BLaER1 (cell line): ENCODE measurements around the gene CCDC85C.

ENCODE experiments used
- H3K27ac ChIP-seq: shearing (Covaris generic); formaldehyde crosslinking; 2 replicates; pipeline ENCODE4 v1.8.1; 2022
- H3K27me3 ChIP-seq: shearing (Covaris generic); formaldehyde crosslinking; 2 replicates; pipeline ENCODE4 v1.8.1; 2022
- H3K36me3 ChIP-seq: shearing (Covaris generic); formaldehyde crosslinking; 2 replicates; pipeline ENCODE4 v1.8.1; 2022
- H3K4me1 ChIP-seq: shearing (Covaris generic); formaldehyde crosslinking; 2 replicates; pipeline ENCODE4 v1.8.1; 2022
- H3K4me2 ChIP-seq: shearing (Covaris generic); formaldehyde crosslinking; 2 replicates; pipeline ENCODE4 v1.8.1; 2022
- H3K4me3 ChIP-seq: shearing (Covaris generic); formaldehyde crosslinking; 2 replicates; pipeline ENCODE4 v1.8.1; 2022
- H3K9ac ChIP-seq: shearing (Covaris generic); formaldehyde crosslinking; 2 replicates; pipeline ENCODE4 v1.8.1; 2022
- H3K9me3 ChIP-seq: shearing (Covaris generic); formaldehyde crosslinking; 2 replicates; pipeline ENCODE4 v1.8.1; 2022
- H4K20me1 ChIP-seq: shearing (Covaris generic); formaldehyde crosslinking; 2 replicates; pipeline ENCODE4 v1.8.1; 2022
- Cebpa-rat ChIP-seq: shearing (Covaris generic); IDR thresholded peaks from 2 replicates; pipeline ENCODE4 v1.8.1; 2022

Gene CCDC85C

GRCh38 chr14:99608591-99608990 lies 4.6 kb upstream of the CCDC85C start:
- no peak overlapping the region for H3K9ac ChIP-seq
- no peaks in the 10 kb centered on the region for H3K36me3 ChIP-seq
- no peaks in the 10 kb centered on the region for H3K9me3 ChIP-seq
- no peak overlapping the region for H3K4me3 ChIP-seq
- H3K4me2 ChIP-seq, result no peak overlapping the region
- peaks cover 16% of the 10 kb centered on the region for H3K4me1 ChIP-seq
- no peak overlapping the region for H3K27ac ChIP-seq
- H3K27me3 ChIP-seq, result no peaks in the 10 kb centered on the region
- no peak for TF ChIP-seq Cebpa-rat
- H4K20me1 ChIP-seq, result peaks cover 8% of the 10 kb centered on the region

DNA sequence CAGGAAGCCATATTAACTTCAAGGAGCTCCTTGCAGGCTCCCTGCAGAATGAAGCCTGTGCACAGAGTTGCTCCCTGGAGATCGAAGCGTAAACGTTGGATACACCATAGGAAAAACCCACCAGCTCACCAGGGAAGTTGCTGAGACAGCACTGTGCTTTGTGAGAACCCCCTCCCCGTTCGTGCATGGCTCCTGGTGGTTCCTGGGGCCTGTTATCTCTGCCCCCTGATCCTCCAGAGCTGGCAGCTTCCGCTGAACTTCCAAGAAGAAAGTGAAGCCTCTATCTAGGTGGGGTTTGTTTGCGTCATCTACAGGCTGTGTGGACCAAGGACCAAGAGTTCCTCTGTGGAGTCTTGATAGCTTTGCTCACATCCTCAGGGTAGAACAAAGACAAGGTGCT lies 2.4 kb upstream of the CCDC85C start:
- peak overlapping the region; percentile 93 for H3K4me2 ChIP-seq
- TF ChIP-seq Cebpa-rat, result no peak

DNA sequence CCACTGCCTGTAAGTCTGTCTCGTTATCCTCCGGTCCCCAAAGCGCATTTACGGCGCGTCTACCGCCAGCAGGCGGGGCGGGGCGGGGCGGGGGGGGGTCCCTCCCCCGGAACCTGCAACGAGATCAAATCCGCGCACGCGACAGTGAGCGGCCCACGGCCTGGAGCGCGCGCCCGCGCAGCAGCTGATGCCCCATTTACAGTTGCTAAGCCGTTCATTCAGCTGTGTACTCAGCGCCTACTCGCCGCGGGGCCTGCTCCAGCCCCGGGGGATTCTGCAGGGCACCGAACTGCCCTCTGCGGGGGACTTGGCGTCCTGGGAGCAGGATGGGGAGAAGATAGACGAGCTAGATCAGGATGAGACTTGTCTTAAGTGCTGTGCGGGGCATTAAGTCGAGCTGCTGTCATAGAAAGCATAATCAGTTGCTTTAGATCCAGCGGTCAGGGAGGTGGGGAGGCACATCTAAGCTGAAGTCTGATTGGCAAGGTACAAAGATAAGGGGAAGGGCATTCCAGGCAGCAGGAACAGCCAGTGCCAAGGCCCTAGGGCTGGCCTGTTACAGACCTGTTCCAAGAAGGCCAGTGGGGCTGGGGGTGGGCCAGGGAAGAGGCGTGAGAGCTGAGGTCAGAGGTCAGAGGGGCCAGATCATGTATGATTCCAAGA lies 1.4 kb upstream of the CCDC85C start:
- peak overlapping the region; percentile 96 for H3K27ac ChIP-seq
- H3K4me2 ChIP-seq, result peak overlapping the region; percentile 93
- peaks cover 47% of the 10 kb centered on the region for H3K4me1 ChIP-seq
- no peaks in the 10 kb centered on the region for H3K27me3 ChIP-seq
- H3K36me3 ChIP-seq, result no peaks in the 10 kb centered on the region
- peak overlapping the region; percentile 92 for H3K4me3 ChIP-seq
- peak overlapping the region; percentile 96 for H3K9ac ChIP-seq
- peaks cover 40% of the 10 kb centered on the region for H4K20me1 ChIP-seq
- H3K9me3 ChIP-seq, result no peaks in the 10 kb centered on the region
- no peak for TF ChIP-seq Cebpa-rat

More for the DNA sequence above, 2.4 kb upstream of the CCDC85C start:
- peaks cover 38% of the 10 kb centered on the region for H3K4me1 ChIP-seq
- no peaks in the 10 kb centered on the region for H3K27me3 ChIP-seq
- no peaks in the 10 kb centered on the region for H3K9me3 ChIP-seq
- peak overlapping the region; percentile 75 for H3K27ac ChIP-seq
- H3K4me3 ChIP-seq, result peak overlapping the region; percentile 92; the same call in 1 of the 2 replicates
- H3K36me3 ChIP-seq, result no peaks in the 10 kb centered on the region
- H4K20me1 ChIP-seq, result peaks cover 31% of the 10 kb centered on the region
- peak overlapping the region; percentile 96 for H3K9ac ChIP-seq

- peaks cover 46% of the 10 kb centered on the region for H4K20me1 ChIP-seq
- H3K4me3 ChIP-seq, result peak overlapping the region; percentile 92
- no peaks in the 10 kb centered on the region for H3K36me3 ChIP-seq
- peaks cover 53% of the 10 kb centered on the region for H3K4me1 ChIP-seq
- peak overlapping the region; percentile 96 for H3K9ac ChIP-seq
- no peaks in the 10 kb centered on the region for H3K27me3 ChIP-seq
- no peaks in the 10 kb centered on the region for H3K9me3 ChIP-seq
- H3K4me2 ChIP-seq, result peak overlapping the region; percentile 93
- peak overlapping the region; percentile 96 for H3K27ac ChIP-seq
- TF ChIP-seq Cebpa-rat, result no peak
These were observed 825 bp upstream of the CCDC85C start for GRCh38 chr14:99604766-99605298.

- Histone ChIP-seq H3K4me2 (peak overlapping the region; percentile 93), H3K36me3 (no peaks in the 10 kb centered on the region), H4K20me1 (peaks cover 47% of the 10 kb centered on the region), H3K4me1 (peaks cover 58% of the 10 kb centered on the region), H3K4me3 (peak overlapping the region; percentile 92), H3K27ac (peak overlapping the region; percentile 96), H3K9ac (peak overlapping the region; percentile 96), H3K27me3 (no peaks in the 10 kb centered on the region), H3K9me3 (no peaks in the 10 kb centered on the region)
- no peak for TF ChIP-seq Cebpa-rat
These were observed 315 bp upstream of the CCDC85C start for GRCh38 chr14:99604278-99604765.

GRCh38 chr14:99602788-99603415 lies 1.1 kb downstream of the CCDC85C start:
- peak overlapping the region; percentile 91 for H3K4me2 ChIP-seq
- no peak for TF ChIP-seq Cebpa-rat
- no peaks in the 10 kb centered on the region for H3K27me3 ChIP-seq
- H4K20me1 ChIP-seq, result peaks cover 47% of the 10 kb centered on the region
- H3K4me1 ChIP-seq, result peaks cover 73% of the 10 kb centered on the region
- peak overlapping the region; percentile 82 for H3K4me3 ChIP-seq
- H3K36me3 ChIP-seq, result no peaks in the 10 kb centered on the region
- H3K27ac ChIP-seq, result peak overlapping the region; percentile 78
- no peaks in the 10 kb centered on the region for H3K9me3 ChIP-seq
- H3K9ac ChIP-seq, result peak overlapping the region; percentile 78

DNA sequence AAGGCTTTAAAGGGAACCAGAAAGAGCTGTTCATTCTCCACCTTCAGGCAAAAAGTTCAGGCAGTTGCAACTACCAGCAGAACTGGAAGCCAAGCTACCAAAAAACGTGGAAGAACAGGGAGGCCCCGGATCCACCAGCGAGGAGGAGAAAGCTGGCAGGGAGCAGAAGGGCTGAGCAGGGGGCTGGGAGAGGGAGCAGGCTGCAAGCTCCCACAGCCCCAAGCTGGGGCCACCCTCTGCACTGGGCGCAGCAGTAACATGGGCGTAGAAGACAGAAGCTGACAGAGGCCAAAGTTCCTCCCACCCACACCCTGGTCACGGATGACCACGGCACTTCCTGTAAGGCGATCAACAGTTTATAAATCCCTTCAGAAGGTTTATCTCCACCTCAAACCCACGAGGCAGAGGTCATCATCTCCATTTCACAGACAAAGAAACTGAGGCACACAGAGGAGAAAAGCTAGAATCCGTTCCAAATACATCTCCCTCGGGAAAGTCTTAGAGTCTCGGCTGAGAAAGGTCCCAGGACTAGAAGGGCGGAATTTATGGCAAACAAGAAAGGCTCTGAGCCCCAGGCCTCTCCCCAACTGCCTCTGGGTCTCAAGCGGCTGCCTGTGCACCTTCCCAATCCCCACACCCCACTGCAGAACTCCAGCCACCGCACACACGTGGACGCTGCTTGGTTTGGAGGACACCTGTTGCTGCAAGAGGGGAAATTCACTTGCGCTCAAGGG lies 1.8 kb downstream of the CCDC85C start:
- Histone ChIP-seq H3K9ac (peak overlapping the region; percentile 78), H3K27me3 (no peaks in the 10 kb centered on the region), H3K36me3 (no peaks in the 10 kb centered on the region), H3K9me3 (no peaks in the 10 kb centered on the region), H4K20me1 (peaks cover 47% of the 10 kb centered on the region), H3K27ac (peak overlapping the region; percentile 78), H3K4me2 (peak overlapping the region; percentile 91), H3K4me3 (peak overlapping the region; percentile 82), H3K4me1 (peaks cover 79% of the 10 kb centered on the region)
- TF ChIP-seq Cebpa-rat, result no peak

DNA sequence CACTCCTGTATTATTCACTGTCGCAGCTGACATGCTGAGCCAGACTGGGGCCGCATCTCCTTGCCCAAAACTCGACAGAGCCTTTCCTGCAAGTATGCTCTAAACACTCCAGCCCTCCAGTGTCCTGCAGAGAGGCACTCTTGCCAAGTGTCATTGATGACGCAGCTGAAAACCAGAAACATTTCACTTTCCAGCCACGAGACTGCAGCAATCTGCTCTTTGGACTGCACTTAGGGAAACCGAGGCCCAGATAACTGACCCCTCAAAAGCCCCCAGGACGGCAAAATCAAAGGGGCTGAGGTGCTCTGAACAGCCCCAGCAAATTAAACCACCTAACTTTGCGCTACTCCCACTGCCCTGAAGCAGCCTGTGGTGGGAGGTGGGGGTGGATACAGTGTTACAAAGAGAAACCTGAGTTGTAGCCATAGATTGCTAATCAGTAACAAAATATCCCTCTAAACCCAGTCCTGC lies 2.6 kb downstream of the CCDC85C start:
- TF ChIP-seq Cebpa-rat, result no peak
- Histone ChIP-seq H3K9ac (peak overlapping the region; percentile 16; the same call in 1 of the 2 replicates), H3K27me3 (no peaks in the 10 kb centered on the region), H3K4me3 (peak overlapping the region; percentile 82), H4K20me1 (peaks cover 47% of the 10 kb centered on the region), H3K4me2 (peak overlapping the region; percentile 91), H3K9me3 (no peaks in the 10 kb centered on the region), H3K4me1 (peaks cover 83% of the 10 kb centered on the region), H3K36me3 (no peaks in the 10 kb centered on the region), H3K27ac (peak overlapping the region; percentile 78; the same call in 1 of the 2 replicates)

- TF ChIP-seq Cebpa-rat, result no peak
- no peaks in the 10 kb centered on the region for H3K36me3 ChIP-seq
- H3K27me3 ChIP-seq, result no peaks in the 10 kb centered on the region
- H3K4me3 ChIP-seq, result no peak overlapping the region
- no peaks in the 10 kb centered on the region for H3K9me3 ChIP-seq
- H3K27ac ChIP-seq, result no peak overlapping the region
- peaks cover 41% of the 10 kb centered on the region for H4K20me1 ChIP-seq
- H3K9ac ChIP-seq, result no peak overlapping the region
- H3K4me2 ChIP-seq, result peak overlapping the region; percentile 91
- peaks cover 83% of the 10 kb centered on the region for H3K4me1 ChIP-seq
These were observed 3.6 kb downstream of the CCDC85C start for GRCh38 chr14:99600232-99600888.
